ENCODE results near the gene STK39. TPM values are rescaled to one million over a fixed set of nuclear protein-coding genes. Genes with fewer than 3 reads are reported as not detected.
A peak's percentile ranks its signal among the peaks of the same experiment; 100 is the strongest.

STK39 gene
- total and polyA plus RNA-seq, 2 donors (not counting 1 experiment from before 2014, with no cell fraction given), result 16.7 to 30.1 TPM

DNA sequence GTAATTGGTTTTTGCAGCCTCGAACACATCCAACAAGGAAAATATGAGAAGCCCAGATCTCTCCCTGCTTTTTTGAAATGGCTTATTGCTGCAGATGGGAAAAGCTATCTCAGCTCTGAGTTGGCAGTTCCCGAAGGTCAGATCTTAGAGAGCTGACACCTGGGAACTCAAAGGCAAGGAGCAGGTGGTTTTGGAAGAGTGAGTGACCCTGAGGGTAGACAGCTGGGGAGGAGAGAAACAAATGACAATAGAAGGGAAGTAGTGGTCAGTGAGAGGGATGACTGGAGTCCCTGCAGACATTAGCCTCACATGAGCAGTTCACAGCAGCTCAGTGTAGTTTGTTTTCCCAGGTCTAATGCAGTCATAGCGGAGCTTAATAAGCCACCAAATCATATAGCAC lies 317.9 kb downstream of the STK39 start:
- TF ChIP-seq, protein P1, sequence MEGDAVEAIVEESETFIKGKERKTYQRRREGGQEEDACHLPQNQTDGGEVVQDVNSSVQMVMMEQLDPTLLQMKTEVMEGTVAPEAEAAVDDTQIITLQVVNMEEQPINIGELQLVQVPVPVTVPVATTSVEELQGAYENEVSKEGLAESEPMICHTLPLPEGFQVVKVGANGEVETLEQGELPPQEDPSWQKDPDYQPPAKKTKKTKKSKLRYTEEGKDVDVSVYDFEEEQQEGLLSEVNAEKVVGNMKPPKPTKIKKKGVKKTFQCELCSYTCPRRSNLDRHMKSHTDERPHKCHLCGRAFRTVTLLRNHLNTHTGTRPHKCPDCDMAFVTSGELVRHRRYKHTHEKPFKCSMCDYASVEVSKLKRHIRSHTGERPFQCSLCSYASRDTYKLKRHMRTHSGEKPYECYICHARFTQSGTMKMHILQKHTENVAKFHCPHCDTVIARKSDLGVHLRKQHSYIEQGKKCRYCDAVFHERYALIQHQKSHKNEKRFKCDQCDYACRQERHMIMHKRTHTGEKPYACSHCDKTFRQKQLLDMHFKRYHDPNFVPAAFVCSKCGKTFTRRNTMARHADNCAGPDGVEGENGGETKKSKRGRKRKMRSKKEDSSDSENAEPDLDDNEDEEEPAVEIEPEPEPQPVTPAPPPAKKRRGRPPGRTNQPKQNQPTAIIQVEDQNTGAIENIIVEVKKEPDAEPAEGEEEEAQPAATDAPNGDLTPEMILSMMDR (conservative IDR thresholded peaks at IDR 0.05 in 1 of 2, IDR thresholded peaks at IDR 0.05 in 1 of 2; ENCODE audit: low read depth in 1 of 2, low read length in 2 of 2), result no peak
- TF ChIP-seq EZH2 (IDR thresholded peaks at IDR 0.05; ENCODE audit: low read length, missing control alignments), result no peak
- no peak overlapping the region for H3K9ac ChIP-seq (ENCODE audit: insufficient read depth, low read length)
- no peaks in the 10 kb centered on the region for H3K79me2 ChIP-seq (ENCODE audit: control insufficient read depth, insufficient read depth, low read length)
- DNase-seq (ENCODE audit: low read depth in 2 of 2), result no peak
- no peaks in the 10 kb centered on the region for H3K4me1 ChIP-seq (ENCODE audit: control insufficient read depth, extremely low read depth, insufficient read depth, low read length)
- H3K27me3 ChIP-seq (ENCODE audit: control insufficient read depth, insufficient read depth, low read length), result no peaks in the 10 kb centered on the region
- H4K20me1 ChIP-seq (ENCODE audit: control insufficient read depth, extremely low read depth, insufficient read depth, low read length), result no peaks in the 10 kb centered on the region
- no peak overlapping the region for H2AFZ ChIP-seq (ENCODE audit: low read length)
- no peak overlapping the region for H3K4me3 ChIP-seq (replicated peaks in 1 of 4; ENCODE audit: control extremely low read depth in 1 of 4, insufficient read depth in 1 of 4, low read depth in 3 of 4, low read length in 4 of 4)
- H3K9me3 ChIP-seq (ENCODE audit: control insufficient read depth, insufficient read depth, low read depth, low read length), result no peaks in the 10 kb centered on the region
- H3K4me2 ChIP-seq (ENCODE audit: extremely low read depth, insufficient read depth, low read length), result no peak overlapping the region
- no peaks in the 10 kb centered on the region for H3K36me3 ChIP-seq (ENCODE audit: control insufficient read depth, insufficient read depth, low read length)
- no peak overlapping the region for H3K27ac ChIP-seq (ENCODE audit: insufficient read depth, low read length)

DNA sequence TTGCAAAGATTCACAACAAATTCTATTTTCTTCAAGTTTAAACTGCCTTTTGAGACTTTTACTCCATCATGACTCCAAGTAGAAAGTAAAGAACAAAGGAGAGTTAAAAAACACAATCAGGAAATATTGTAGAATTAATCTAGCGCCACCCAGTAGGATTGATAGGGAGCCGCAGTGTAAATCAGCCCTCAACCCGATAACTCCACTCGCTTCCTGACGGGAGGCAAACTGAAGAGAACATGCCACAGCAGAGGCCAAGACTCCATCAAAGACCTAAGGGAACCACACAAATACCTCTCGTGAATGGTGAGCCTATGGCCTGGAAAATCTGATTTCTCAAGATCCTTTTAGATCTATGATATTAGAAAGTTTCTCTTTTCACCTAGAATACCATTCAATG lies 319.0 kb downstream of the STK39 start:
- no peak for DNase-seq (ENCODE audit: low read depth in 2 of 2)
- Histone ChIP-seq H3K4me2 (ENCODE audit: extremely low read depth, insufficient read depth, low read length) (no peak overlapping the region), H3K9ac (ENCODE audit: insufficient read depth, low read length) (no peak overlapping the region), H3K36me3 (ENCODE audit: control insufficient read depth, insufficient read depth, low read length) (no peaks in the 10 kb centered on the region), H2AFZ (ENCODE audit: low read length) (no peak overlapping the region), H3K27me3 (ENCODE audit: control insufficient read depth, insufficient read depth, low read length) (no peaks in the 10 kb centered on the region), H3K9me3 (ENCODE audit: control insufficient read depth, insufficient read depth, low read depth, low read length) (no peaks in the 10 kb centered on the region), H3K4me1 (ENCODE audit: control insufficient read depth, extremely low read depth, insufficient read depth, low read length) (no peaks in the 10 kb centered on the region), H4K20me1 (ENCODE audit: control insufficient read depth, extremely low read depth, insufficient read depth, low read length) (no peaks in the 10 kb centered on the region), H3K79me2 (ENCODE audit: control insufficient read depth, insufficient read depth, low read length) (no peaks in the 10 kb centered on the region), H3K27ac (ENCODE audit: insufficient read depth, low read length) (no peak overlapping the region), H3K4me3 (replicated peaks in 1 of 4; ENCODE audit: control extremely low read depth in 1 of 4, insufficient read depth in 1 of 4, low read depth in 3 of 4, low read length in 4 of 4) (no peak overlapping the region)
- TF ChIP-seq, protein P1 (conservative IDR thresholded peaks at IDR 0.05 in 1 of 2, IDR thresholded peaks at IDR 0.05 in 1 of 2; ENCODE audit: low read depth in 1 of 2, low read length in 2 of 2), result no peak
- no peak for TF ChIP-seq EZH2 (IDR thresholded peaks at IDR 0.05; ENCODE audit: low read length, missing control alignments)

DNA sequence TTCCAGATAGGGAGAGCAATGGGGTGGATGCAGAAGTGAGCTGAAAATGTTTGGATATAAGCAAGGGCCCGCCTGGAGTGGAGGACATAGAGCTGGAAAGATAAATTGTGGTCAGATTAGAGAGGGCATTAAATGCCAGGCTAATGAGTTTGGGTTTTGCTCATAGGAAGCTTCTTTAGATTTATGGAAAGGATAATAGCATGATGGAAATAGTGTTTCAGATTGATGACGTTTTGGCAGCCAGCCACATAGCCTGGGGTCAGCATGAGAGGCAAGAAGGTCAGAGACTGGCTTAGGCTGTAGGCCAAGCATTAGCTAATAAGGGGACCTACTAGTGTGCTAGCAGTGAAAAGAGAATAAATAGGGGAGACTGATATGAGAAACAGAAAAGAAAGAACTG lies 321.6 kb downstream of the STK39 start:
- Histone ChIP-seq H3K79me2 (ENCODE audit: control insufficient read depth, insufficient read depth, low read length) (no peaks in the 10 kb centered on the region), H3K36me3 (ENCODE audit: control insufficient read depth, insufficient read depth, low read length) (no peaks in the 10 kb centered on the region), H3K27ac (ENCODE audit: insufficient read depth, low read length) (no peak overlapping the region), H3K4me3 (replicated peaks in 1 of 4; ENCODE audit: control extremely low read depth in 1 of 4, insufficient read depth in 1 of 4, low read depth in 3 of 4, low read length in 4 of 4) (no peak overlapping the region), H2AFZ (ENCODE audit: low read length) (no peak overlapping the region), H4K20me1 (ENCODE audit: control insufficient read depth, extremely low read depth, insufficient read depth, low read length) (no peaks in the 10 kb centered on the region), H3K9ac (ENCODE audit: insufficient read depth, low read length) (no peak overlapping the region), H3K27me3 (ENCODE audit: control insufficient read depth, insufficient read depth, low read length) (no peaks in the 10 kb centered on the region), H3K4me1 (ENCODE audit: control insufficient read depth, extremely low read depth, insufficient read depth, low read length) (no peaks in the 10 kb centered on the region), H3K9me3 (ENCODE audit: control insufficient read depth, insufficient read depth, low read depth, low read length) (no peaks in the 10 kb centered on the region), H3K4me2 (ENCODE audit: extremely low read depth, insufficient read depth, low read length) (no peak overlapping the region)
- TF ChIP-seq, protein P1 (conservative IDR thresholded peaks at IDR 0.05 in 1 of 2, IDR thresholded peaks at IDR 0.05 in 1 of 2; ENCODE audit: low read depth in 1 of 2, low read length in 2 of 2), result no peak
- no peak for TF ChIP-seq EZH2 (IDR thresholded peaks at IDR 0.05; ENCODE audit: low read length, missing control alignments)
- peak in 1 of 2 donors; percentile 31 for DNase-seq (ENCODE audit: low read depth in 2 of 2)

All from fibroblast of lung (primary cell).